Upper lobe of left lung (tissue), 4 donors: ENCODE measurements around the gene IL17D.

Experiments used
- CTCF ChIP-seq, 6 experiments: fragments of 450-650 bp in 4 of 6; fragments of 200-600 bp in 2 of 6; sonication (generic) in 2 of 6; IDR thresholded peaks; one replicate each; pipeline ENCODE4 v1.5.1; 2016 to 2019; ENCODE audit warnings: antibody characterized with exemption in 6 of 6
- POLR2A ChIP-seq, 4 donors: fragments of 450-650 bp; IDR thresholded peaks; one replicate each; pipeline ENCODE4 v1.5.1; 2016 to 2017; ENCODE audit warnings: antibody characterized with exemption in 4 of 4, mild to moderate bottlenecking in 2 of 4

GRCh38 chr13:20669162-20669561, 34.3 kb upstream of the IL17D start:
- no peak for TF ChIP-seq CTCF (IDR thresholded peaks at IDR 0.05)
- TF ChIP-seq POLR2A (IDR thresholded peaks at IDR 0.05), result no peak
